Neural progenitor cell (in vitro differentiated cells): ENCODE results near the gene RNPEPL1. TPM values are rescaled to one million over a fixed set of nuclear protein-coding genes. Genes with fewer than 3 reads are reported as not detected.
A peak's percentile ranks its signal among the peaks of the same experiment; 100 is the strongest.

Experiments
- DNase-seq: peaks from one replicate; pipeline ENCODE4 v3.0.0-alpha.2; 2016; ENCODE audit warnings: low spot score
- H2AFZ ChIP-seq: fragments of 200-600 bp; sonication (generic); replicated peaks from 2 replicates; pipeline ENCODE4 v1.6.1; 2016; ENCODE audit warnings: antibody characterized with exemption
- H3F3A ChIP-seq: fragments of 200-600 bp; sonication (generic); 2 replicates; pipeline ENCODE4 v1.6.1; 2016; ENCODE audit warnings: antibody characterized with exemption, low read depth
- H3K27ac ChIP-seq: fragments of 200-600 bp; sonication (generic); 2 replicates; pipeline ENCODE4 v1.5.1; 2016; ENCODE audit warnings: mild to moderate bottlenecking
- H3K27me3 ChIP-seq: fragments of 200-600 bp; sonication (generic); 2 replicates; pipeline ENCODE4 v1.6.1; 2016; ENCODE audit warnings: mild to moderate bottlenecking, moderate library complexity
- H3K36me3 ChIP-seq: fragments of 200-600 bp; sonication (generic); 2 replicates; pipeline ENCODE4 v1.5.1; 2016
- H3K4me1 ChIP-seq: fragments of 200-600 bp; sonication (generic); 2 replicates; pipeline ENCODE4 v1.6.1; 2016; ENCODE audit warnings: mixed run types
- H3K4me2 ChIP-seq: fragments of 200-600 bp; sonication (generic); 2 replicates; pipeline ENCODE4 v1.6.1; 2016
- H3K4me3 ChIP-seq: fragments of 200-600 bp; sonication (generic); 2 replicates; pipeline ENCODE4 v1.5.1; 2016
- H3K79me2 ChIP-seq: fragments of 200-600 bp; sonication (generic); 2 replicates; pipeline ENCODE4 v1.6.1; 2016; ENCODE audit warnings: low read depth
- H3K9ac ChIP-seq: fragments of 200-600 bp; sonication (generic); 2 replicates; pipeline ENCODE4 v1.6.1; 2016
- H3K9me3 ChIP-seq: fragments of 200-600 bp; sonication (generic); 2 replicates; pipeline ENCODE4 v1.5.1; 2016; ENCODE audit warnings: low read depth
- H4K20me1 ChIP-seq: fragments of 200-600 bp; sonication (generic); 2 replicates; pipeline ENCODE4 v1.6.1; 2016; ENCODE audit warnings: low read depth
- H3K27ac Mint-ChIP-seq: 3 replicates; pipeline ENCODE4 v1.8.0; 2021; ENCODE audit warnings: mixed read lengths
- H3K27me3 Mint-ChIP-seq: 2 replicates; pipeline ENCODE4 v1.8.0; 2022; ENCODE audit warnings: low read depth, mild to moderate bottlenecking, inconsistent platforms, moderate library complexity, mixed read lengths; ENCODE audit not compliant: insufficient read depth
- H3K36me3 Mint-ChIP-seq: 3 replicates; pipeline ENCODE4 v1.8.0; 2021; ENCODE audit warnings: mixed read lengths
- H3K4me1 Mint-ChIP-seq: 3 replicates; pipeline ENCODE4 v1.8.0; 2021; ENCODE audit warnings: mixed read lengths
- H3K4me3 Mint-ChIP-seq: 3 replicates; pipeline ENCODE4 v1.8.0; 2021; ENCODE audit warnings: mild to moderate bottlenecking, moderate library complexity, mixed read lengths
- H3K9me3 Mint-ChIP-seq: 3 replicates; pipeline ENCODE4 v1.8.0; 2020; ENCODE audit warnings: mixed read lengths
- CTCF ChIP-seq: fragments of 200-600 bp; sonication (generic); IDR thresholded peaks from 2 replicates; pipeline ENCODE4 v1.5.1; 2017; ENCODE audit warnings: antibody characterized with exemption, mild to moderate bottlenecking
- EZH2 ChIP-seq: fragments of 200-600 bp; sonication (generic); IDR thresholded peaks from 2 replicates; pipeline ENCODE4 v1.6.1; 2017; ENCODE audit warnings: antibody characterized with exemption, mild to moderate bottlenecking, moderate library complexity
- EZH2phosphoT487 ChIP-seq: fragments of 200-600 bp; sonication (generic); IDR thresholded peaks from 2 replicates; pipeline ENCODE4 v1.6.1; 2017; ENCODE audit warnings: antibody characterized with exemption
- total RNA-seq: library from RNA; depleted of rRNA; stranded (reverse); fragments of >200 nt; gene quantifications from 2 replicates; pipeline ENCODE4 v1.2.3, GENCODE V29; 2015; ENCODE audit warnings: low replicate concordance

RNPEPL1 gene
- total RNA-seq, 1 donor from 2014 or later, result 2.7 TPM

GRCh38 chr2:240603081-240603835 is 35.0 kb downstream of the RNPEPL1 start:
- H3K4me3 ChIP-seq, result no peak overlapping the region
- H3K27me3 ChIP-seq, result peaks cover 3% of the 10 kb centered on the region
- H3K27ac Mint-ChIP-seq, result no peak overlapping the region
- no peaks in the 10 kb centered on the region for H3F3A ChIP-seq
- no peaks in the 10 kb centered on the region for H4K20me1 ChIP-seq
- H3K4me2 ChIP-seq, result no peak overlapping the region
- H3K9me3 Mint-ChIP-seq, result no peaks in the 10 kb centered on the region
- no peaks in the 10 kb centered on the region for H3K79me2 ChIP-seq
- H3K36me3 ChIP-seq, result no peaks in the 10 kb centered on the region
- no peak for DNase-seq
- no peak overlapping the region for H3K27ac ChIP-seq
- H3K9me3 ChIP-seq, result no peaks in the 10 kb centered on the region
- peaks cover 6% of the 10 kb centered on the region for H3K4me1 Mint-ChIP-seq
- H3K9ac ChIP-seq, result no peak overlapping the region
- H2AFZ ChIP-seq, result no peak overlapping the region
- H3K4me3 Mint-ChIP-seq, result peak overlapping the region; percentile 41
- TF ChIP-seq EZH2, result no peak
- no peak for TF ChIP-seq CTCF
- TF ChIP-seq EZH2phosphoT487, result no peak
- H3K4me1 ChIP-seq, result no peaks in the 10 kb centered on the region
- H3K36me3 Mint-ChIP-seq, result peaks cover 3% of the 10 kb centered on the region
- H3K27me3 Mint-ChIP-seq, result no peaks in the 10 kb centered on the region

GRCh38 chr2:240603846-240604245 is 35.6 kb downstream of the RNPEPL1 start:
- Histone ChIP-seq H3K9ac (no peak overlapping the region), H3F3A (no peaks in the 10 kb centered on the region), H2AFZ (no peak overlapping the region), H3K4me3 (no peak overlapping the region), H3K9me3 (no peaks in the 10 kb centered on the region), H3K36me3 (no peaks in the 10 kb centered on the region), H3K27me3 (peaks cover 7% of the 10 kb centered on the region), H3K4me1 (no peaks in the 10 kb centered on the region), H3K27ac (no peak overlapping the region), H3K79me2 (no peaks in the 10 kb centered on the region), H3K4me2 (no peak overlapping the region), H4K20me1 (no peaks in the 10 kb centered on the region)
- Mint-ChIP-seq H3K27ac (no peak overlapping the region), H3K4me1 (peaks cover 6% of the 10 kb centered on the region), H3K4me3 (no peak overlapping the region), H3K9me3 (no peaks in the 10 kb centered on the region), H3K27me3 (no peaks in the 10 kb centered on the region), H3K36me3 (peaks cover 3% of the 10 kb centered on the region)
- DNase-seq, result no peak
- TF ChIP-seq EZH2phosphoT487 (no peak), CTCF (no peak), EZH2 (no peak)

GRCh38 chr2:240604291-240604938 is 36.1 kb downstream of the RNPEPL1 start:
- Histone ChIP-seq H3K9me3 (no peaks in the 10 kb centered on the region), H3K4me2 (no peak overlapping the region), H3K36me3 (no peaks in the 10 kb centered on the region), H2AFZ (peak overlapping the region; percentile 23), H3K9ac (no peak overlapping the region), H3K27ac (no peak overlapping the region), H3K4me3 (no peak overlapping the region), H3K4me1 (no peaks in the 10 kb centered on the region), H4K20me1 (no peaks in the 10 kb centered on the region), H3K27me3 (peaks cover 7% of the 10 kb centered on the region), H3F3A (no peaks in the 10 kb centered on the region), H3K79me2 (no peaks in the 10 kb centered on the region)
- H3K27ac Mint-ChIP-seq, result peak overlapping the region; percentile 11
- peaks cover 6% of the 10 kb centered on the region for H3K4me1 Mint-ChIP-seq
- no peaks in the 10 kb centered on the region for H3K27me3 Mint-ChIP-seq
- no peak overlapping the region for H3K4me3 Mint-ChIP-seq
- peaks cover 3% of the 10 kb centered on the region for H3K36me3 Mint-ChIP-seq
- no peak for TF ChIP-seq EZH2phosphoT487
- TF ChIP-seq CTCF, result peak; percentile 62
- TF ChIP-seq EZH2, result no peak
- no peaks in the 10 kb centered on the region for H3K9me3 Mint-ChIP-seq
- peak; percentile 72 for DNase-seq
